C1 segment of cervical spinal cord (tissue), 14 donors: ENCODE measurements around the gene PYGM.

Experiments used
- DNase-seq, 14 donors: peaks; one replicate each; lab custom pipeline; 2025; lab: John Stamatoyannopoulos, UW

Gene PYGM

GRCh38 chr11:64759722-64760719, at the start of gene PYGM:
Gene PYGM (minus strand): TSS chr11:64759974. CDS start chr11:64759898, 76 bp downstream.
- DNase-seq = peak in 9 of 14 donors; percentile 34 to 75 (median 58)

GRCh38 chr11:64805481-64805880, 45.7 kb upstream of the PYGM start:
- no peak for DNase-seq

- no peak for DNase-seq
Observed at GRCh38 chr11:64804346-64805210, 44.8 kb upstream of the PYGM start.

- no peak for DNase-seq
Observed at GRCh38 chr11:64803846-64804345, 44.1 kb upstream of the PYGM start.

- DNase-seq = peak in 12 of 14 donors; percentile 34 to 86 (median 62)
Observed at GRCh38 chr11:64803158-64803845, 43.5 kb upstream of the PYGM start, which contains the start of gene MAP4K2. Gene MAP4K2 (minus strand): TSS chr11:64803214. CDS start chr11:64803149, 65 bp downstream.

- no peak for DNase-seq
Observed at GRCh38 chr11:64802370-64803157, 42.8 kb upstream of the PYGM start.

- DNase-seq = no peak
Observed at GRCh38 chr11:64801561-64802369, 42.0 kb upstream of the PYGM start.

- DNase-seq = no peak
Observed at GRCh38 chr11:64801158-64801464, 41.3 kb upstream of the PYGM start.

GRCh38 chr11:64800303-64801157, 40.8 kb upstream of the PYGM start:
- DNase-seq = no peak

- DNase-seq = no peak
Observed at GRCh38 chr11:64799623-64800302, 40.0 kb upstream of the PYGM start.

- no peak for DNase-seq
Observed at GRCh38 chr11:64799256-64799622, 39.5 kb upstream of the PYGM start.

- DNase-seq = no peak
Observed at GRCh38 chr11:64796757-64797541, 37.2 kb upstream of the PYGM start.

- no peak for DNase-seq
Observed at GRCh38 chr11:64796047-64796756, 36.4 kb upstream of the PYGM start.

GRCh38 chr11:64794526-64794925, 34.8 kb upstream of the PYGM start:
- DNase-seq = no peak

GRCh38 chr11:64793271-64794160, 33.7 kb upstream of the PYGM start:
- DNase-seq = no peak

- DNase-seq = no peak
Observed at GRCh38 chr11:64792482-64792881, 32.7 kb upstream of the PYGM start.
